ENCODE data around the gene PRKCD. TPM values are rescaled to one million over a fixed set of nuclear protein-coding genes. Genes with fewer than 3 reads are reported as not detected.

PRKCD gene
- 1 to 10 TPM in 7 of 8 experiments, under 1 TPM in 1; 0.49 to 8.0 (median 1.9) TPM for total RNA-seq

DNA sequence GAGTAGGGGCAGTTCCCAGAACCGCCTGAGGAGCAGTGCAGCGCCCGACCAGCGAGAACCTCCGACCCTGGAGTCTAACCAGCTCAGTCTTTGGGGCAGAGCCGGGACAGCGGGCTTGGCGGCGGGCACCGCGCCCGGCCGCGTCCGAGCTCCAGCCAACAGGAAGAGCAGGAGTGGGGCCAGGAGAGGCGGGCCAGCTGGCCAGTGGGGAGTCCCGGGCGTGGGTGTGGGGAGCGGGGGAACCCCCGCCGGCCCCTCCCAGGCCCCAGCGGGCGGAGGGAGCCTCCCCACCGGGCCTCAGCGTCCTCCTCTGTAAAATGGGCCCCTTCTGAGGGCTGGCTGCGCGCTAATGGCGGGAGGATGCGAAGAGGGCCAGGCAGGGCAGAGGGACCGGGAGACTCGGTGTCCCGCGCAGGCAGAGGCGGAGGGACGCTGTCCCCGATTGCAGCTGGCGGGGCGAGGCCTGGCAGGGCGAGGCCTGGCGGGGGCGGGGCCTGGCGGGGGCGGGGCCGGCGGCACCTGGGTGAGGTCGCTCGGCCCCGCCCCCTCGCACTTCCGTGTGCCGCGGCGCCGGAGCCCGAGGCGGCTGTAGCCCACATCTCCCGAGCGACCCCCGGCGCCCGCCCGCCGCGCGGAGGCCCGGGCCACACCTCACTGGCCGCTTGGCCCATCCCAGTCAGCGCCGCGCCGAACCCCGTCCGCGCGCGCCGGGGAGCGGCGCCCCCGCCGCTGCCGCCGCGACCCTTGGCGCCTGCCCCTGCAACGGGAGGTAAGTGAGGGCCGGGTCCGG, at the start of gene PRKCD:
Gene PRKCD, plus strand, starts transcription at position 550 of the 790 bp plus-strand sequence. CDS start 17,214 bp downstream, outside the sequence.
- Histone ChIP-seq H3K4me1 (replicated peaks in 1 of 2) (peaks cover 3 to 13% of the 10 kb centered on the region in 2 donors), H3K4me3 (peak within 1 kb of the TSS; percentile 43 to 74 (median 56)), H3K27ac (peak within 1 kb of the TSS in 1 of 2 donors; percentile 18)
- ATAC-seq (replicated peaks in 6 of 8) = peak; percentile 56 to 76 (median 69)
- WGBS, 10 experiments = 0 to 20% (median 0%) methylated on average over 1 to 5 of the region's 88 CpGs; no CpG with 5 or more reads in 6 of the 10 experiments
- in situ Hi-C loops (cut with MboI; ENCODE audit: low pct_unique_long_range_greater_than_20kb in 2 of 9, low sequenced_read_pairs in 9 of 9, unreplicated experiment in 9 of 9) = no loop called here

DNA sequence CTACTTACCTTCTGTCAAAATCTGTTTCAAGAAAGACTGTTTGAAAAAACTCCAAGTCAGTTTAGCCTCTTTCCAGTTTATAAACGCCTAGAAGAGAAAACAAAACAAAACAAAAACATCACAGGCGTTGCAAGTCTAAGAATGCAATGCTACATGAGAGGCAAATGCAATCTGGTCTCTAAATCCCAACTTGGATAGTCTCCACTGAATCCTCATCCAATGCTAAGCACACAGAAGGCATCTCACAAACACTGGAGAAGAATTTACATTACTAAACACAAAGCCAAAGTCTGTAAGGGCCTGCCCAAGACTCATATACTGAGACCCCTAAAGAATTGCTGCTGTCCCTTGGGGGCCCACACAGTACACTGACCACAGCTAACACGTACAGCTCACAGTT, 49.2 kb upstream of the PRKCD start:
- Histone ChIP-seq H3K4me3 (no peak overlapping the region), H3K27ac (no peak overlapping the region), H3K4me1 (replicated peaks in 1 of 2) (peaks cover 0 to 2% of the 10 kb centered on the region in 2 donors)
- no peak for ATAC-seq (replicated peaks in 6 of 8)
- in situ Hi-C loops (cut with MboI; ENCODE audit: low pct_unique_long_range_greater_than_20kb in 2 of 9, low sequenced_read_pairs in 9 of 9, unreplicated experiment in 9 of 9) = loop anchor here in 2 of 9 experiments (10.0 kb wide), 1 partner anchor 83 kb away; no protein-coding TSS in a partner anchor
- WGBS, 10 experiments = 25 to 100% (median 85%) methylated on average over 1 to 3 of the region's 3 CpGs; no CpG with 5 or more reads in 3 of the 10 experiments

DNA sequence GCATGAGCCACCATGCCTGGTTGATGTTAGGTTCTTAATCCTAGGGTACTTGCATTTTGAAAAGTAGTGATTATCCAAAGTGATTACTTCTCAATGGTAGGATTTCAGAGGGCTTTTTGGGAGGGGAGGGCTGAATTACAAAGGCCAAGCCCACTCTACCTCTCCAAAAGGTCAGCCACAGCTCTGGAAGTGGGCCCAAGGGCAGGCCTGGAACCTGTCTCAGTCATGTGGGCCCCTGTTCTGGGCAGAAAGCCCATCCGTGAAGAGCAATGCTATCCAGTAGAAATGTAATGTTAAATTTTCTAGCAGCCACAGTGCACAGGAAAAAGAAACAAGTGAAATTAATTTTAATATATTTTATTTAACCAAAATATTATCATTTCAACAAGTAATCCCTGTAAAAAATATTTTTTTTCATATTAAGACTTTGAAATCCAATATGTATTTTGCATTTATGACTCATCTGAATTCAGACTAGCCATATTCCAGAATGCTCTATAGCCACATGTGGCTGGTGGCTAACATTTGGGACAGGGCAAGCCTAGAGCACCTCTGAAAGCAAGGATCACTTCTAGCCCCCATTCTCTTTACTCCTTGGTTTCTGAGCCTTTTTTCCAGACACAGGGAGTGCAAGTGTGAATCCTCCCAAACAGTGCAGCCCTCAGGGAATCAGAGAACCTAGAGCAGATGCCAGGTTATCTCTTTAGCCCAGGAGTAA, 47.6 kb upstream of the PRKCD start:
- WGBS, 10 experiments = 60 to 100% (median 100%) methylated on average over 1 of the region's 1 CpG; no CpG with 5 or more reads in 4 of the 10 experiments
- ATAC-seq (replicated peaks in 6 of 8) = peak; percentile 8 to 67 (median 30)
- no peak overlapping the region for H3K4me3 ChIP-seq
- peaks cover 0 to 2% of the 10 kb centered on the region in 2 donors for H3K4me1 ChIP-seq (replicated peaks in 1 of 2)
- in situ Hi-C loops (cut with MboI; ENCODE audit: low pct_unique_long_range_greater_than_20kb in 2 of 9, low sequenced_read_pairs in 9 of 9, unreplicated experiment in 9 of 9) = loop anchor here in 2 of 9 experiments (10.0 kb wide), 1 partner anchor 81 kb away; no protein-coding TSS in a partner anchor
- H3K27ac ChIP-seq = no peak overlapping the region

- Histone ChIP-seq H3K27ac (no peak overlapping the region), H3K4me3 (no peak overlapping the region), H3K4me1 (replicated peaks in 1 of 2) (peaks cover 0 to 2% of the 10 kb centered on the region in 2 donors)
- ATAC-seq (replicated peaks in 6 of 8) = peak; percentile 80 to 97 (median 90)
- in situ Hi-C loops (cut with MboI; ENCODE audit: low pct_unique_long_range_greater_than_20kb in 2 of 9, low sequenced_read_pairs in 9 of 9, unreplicated experiment in 9 of 9) = loop anchor here in 2 of 9 experiments (10.0 kb wide), 1 partner anchor 81 kb away; no protein-coding TSS in a partner anchor
- WGBS, 10 experiments = 0 to 23% (median 7%) methylated on average over 1 to 5 of the region's 5 CpGs; no CpG with 5 or more reads in 5 of the 10 experiments
Measured at GRCh38 chr3:53114011-53114400, 47.0 kb upstream of the PRKCD start.

- ATAC-seq (replicated peaks in 6 of 8) = peak in 5 of 8 experiments; percentile 10 to 29 (median 18)
- in situ Hi-C loops (cut with MboI; ENCODE audit: low pct_unique_long_range_greater_than_20kb in 2 of 9, low sequenced_read_pairs in 9 of 9, unreplicated experiment in 9 of 9) = loop anchor here in 2 of 9 experiments (10.0 kb wide), 1 partner anchor 80 kb away; no protein-coding TSS in a partner anchor
- 73 to 100% (median 88%) methylated on average over 2 to 5 of the region's 5 CpGs; no CpG with 5 or more reads in 4 of the 10 experiments for WGBS, 10 experiments
- no peak overlapping the region for H3K27ac ChIP-seq
- H3K4me3 ChIP-seq = no peak overlapping the region
- H3K4me1 ChIP-seq (replicated peaks in 1 of 2) = peaks cover 0 to 2% of the 10 kb centered on the region in 2 donors
Measured at GRCh38 chr3:53114412-53115074, 46.5 kb upstream of the PRKCD start.

DNA sequence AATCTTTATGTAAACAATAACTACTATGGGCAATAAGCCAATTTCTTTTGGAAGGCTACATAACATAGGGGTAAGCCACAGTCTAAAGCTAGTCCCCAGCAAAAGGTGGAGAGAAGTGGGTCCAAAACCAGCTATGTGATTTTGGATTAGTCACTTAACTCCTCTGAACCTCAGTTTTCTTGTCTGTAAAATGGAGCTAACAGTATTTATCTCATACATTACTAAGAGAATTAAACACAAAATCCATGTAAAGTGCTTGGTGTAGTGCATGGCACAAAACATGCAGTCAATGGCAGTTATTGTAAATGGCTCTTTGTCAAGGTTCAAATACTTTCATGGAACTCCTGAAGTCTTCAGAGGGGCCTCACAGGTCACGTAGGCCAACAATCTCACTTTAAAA, 44.1 kb upstream of the PRKCD start:
- in situ Hi-C loops (cut with MboI; ENCODE audit: low pct_unique_long_range_greater_than_20kb in 2 of 9, low sequenced_read_pairs in 9 of 9, unreplicated experiment in 9 of 9) = loop anchor here in 2 of 9 experiments (10.0 kb wide), 1 partner anchor 78 kb away; no protein-coding TSS in a partner anchor
- 100% methylated on average over 1 of the region's 1 CpG; no CpG with 5 or more reads in 6 of the 10 experiments for WGBS, 10 experiments
- Histone ChIP-seq H3K4me1 (replicated peaks in 1 of 2) (peaks cover 0 to 2% of the 10 kb centered on the region in 2 donors), H3K27ac (no peak overlapping the region), H3K4me3 (no peak overlapping the region)
- no peak for ATAC-seq (replicated peaks in 6 of 8)

- H3K4me3 ChIP-seq = no peak overlapping the region
- H3K27ac ChIP-seq = no peak overlapping the region
- in situ Hi-C loops (cut with MboI; ENCODE audit: low pct_unique_long_range_greater_than_20kb in 2 of 9, low sequenced_read_pairs in 9 of 9, unreplicated experiment in 9 of 9) = no loop called here
- WGBS, 10 experiments = 81 to 97% (median 87%) methylated on average over 2 to 5 of the region's 5 CpGs; no CpG with 5 or more reads in 4 of the 10 experiments
- H3K4me1 ChIP-seq (replicated peaks in 1 of 2) = no peaks in the 10 kb centered on the region
- no peak for ATAC-seq (replicated peaks in 6 of 8)
Measured at GRCh38 chr3:53120336-53120735, 40.7 kb upstream of the PRKCD start.

DNA sequence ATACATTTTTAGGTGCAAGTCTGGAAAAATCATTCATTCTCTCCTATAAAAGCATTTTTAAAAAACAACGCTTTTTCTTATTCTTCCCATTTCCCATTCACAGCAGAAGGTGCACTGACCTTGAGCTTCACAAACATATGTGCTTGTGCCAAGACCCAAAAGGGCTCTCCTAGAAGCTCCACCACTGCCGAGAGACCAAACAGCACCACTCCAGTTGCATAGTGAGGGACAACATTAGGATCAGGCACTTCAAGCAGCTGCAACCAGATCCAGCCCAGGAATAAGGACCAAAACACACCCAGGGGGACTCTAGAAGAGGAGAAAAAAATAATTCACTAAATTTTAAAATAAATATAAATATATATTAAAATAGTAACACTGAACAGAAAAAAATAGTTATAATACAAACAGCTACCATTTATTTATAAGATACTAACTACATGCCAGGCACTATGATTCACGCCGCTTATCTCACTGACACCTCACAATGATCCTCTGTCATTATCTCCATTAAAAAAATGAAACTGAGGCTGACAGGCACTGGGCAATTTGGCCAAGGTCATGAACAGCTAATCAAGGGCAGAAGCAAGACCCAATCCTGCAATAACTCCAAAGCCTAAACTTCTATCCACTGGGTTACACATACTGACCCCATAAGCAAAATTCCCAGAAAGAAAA, 38.6 kb upstream of the PRKCD start:
- no peak overlapping the region for H3K4me3 ChIP-seq
- no peak for ATAC-seq (replicated peaks in 6 of 8)
- no peak overlapping the region for H3K27ac ChIP-seq
- H3K4me1 ChIP-seq (replicated peaks in 1 of 2) = no peaks in the 10 kb centered on the region
- 63 to 100% (median 94%) methylated on average over 1 to 4 of the region's 4 CpGs for WGBS, 10 experiments
- in situ Hi-C loops (cut with MboI; ENCODE audit: low pct_unique_long_range_greater_than_20kb in 2 of 9, low sequenced_read_pairs in 9 of 9, unreplicated experiment in 9 of 9) = no loop called here

DNA sequence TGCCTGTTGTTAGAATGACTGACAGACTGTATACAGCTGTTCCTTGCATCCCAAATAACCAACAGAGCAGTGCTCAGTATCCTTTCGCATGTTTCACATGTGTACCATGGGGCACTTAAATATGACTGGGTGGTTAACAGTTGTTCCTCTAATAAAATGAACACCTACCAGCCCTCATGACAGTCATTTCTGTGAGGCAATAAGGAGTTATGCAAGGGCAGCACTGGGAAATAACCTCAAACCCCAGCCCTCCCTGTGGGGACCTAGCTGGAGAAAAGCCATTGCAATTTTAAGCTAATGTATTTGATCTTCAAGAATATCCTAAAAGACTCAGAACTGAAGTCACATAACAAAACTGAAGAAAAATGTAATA, 38.1 kb upstream of the PRKCD start:
- H3K4me1 ChIP-seq (replicated peaks in 1 of 2) = no peaks in the 10 kb centered on the region
- no peak overlapping the region for H3K4me3 ChIP-seq
- no peak for ATAC-seq (replicated peaks in 6 of 8)
- in situ Hi-C loops (cut with MboI; ENCODE audit: low pct_unique_long_range_greater_than_20kb in 2 of 9, low sequenced_read_pairs in 9 of 9, unreplicated experiment in 9 of 9) = no loop called here
- no peak overlapping the region for H3K27ac ChIP-seq
- 100% methylated on average over 1 of the region's 1 CpG; no CpG with 5 or more reads in 8 of the 10 experiments for WGBS, 10 experiments

GRCh38 chr3:53123510-53123909, 37.5 kb upstream of the PRKCD start:
- in situ Hi-C loops (cut with MboI; ENCODE audit: low pct_unique_long_range_greater_than_20kb in 2 of 9, low sequenced_read_pairs in 9 of 9, unreplicated experiment in 9 of 9) = no loop called here
- H3K27ac ChIP-seq = no peak overlapping the region
- no peak for ATAC-seq (replicated peaks in 6 of 8)
- H3K4me3 ChIP-seq = no peak overlapping the region
- H3K4me1 ChIP-seq (replicated peaks in 1 of 2) = no peaks in the 10 kb centered on the region
- WGBS, 10 experiments = 60 to 100% (median 95%) methylated on average over 1 to 8 of the region's 8 CpGs; no CpG with 5 or more reads in 3 of the 10 experiments

DNA sequence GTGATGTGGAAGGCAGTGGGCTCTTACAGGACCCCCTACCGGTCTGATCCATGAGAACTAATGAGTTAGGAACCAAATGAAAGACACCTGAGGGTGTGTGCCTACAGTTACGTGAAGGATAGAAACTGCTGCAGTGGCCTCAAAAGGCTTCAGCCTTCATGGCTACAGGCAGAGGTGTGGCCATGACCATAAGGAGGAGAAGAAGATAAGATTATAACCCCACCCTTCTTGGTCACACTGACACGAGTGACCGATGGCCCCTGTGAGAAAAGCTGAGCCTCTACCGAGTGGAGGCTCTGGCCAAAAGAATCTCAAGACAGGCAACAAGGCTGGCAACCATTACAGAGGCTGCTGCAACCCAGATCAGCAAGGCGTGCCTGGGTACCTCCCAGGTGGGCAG, 37.1 kb upstream of the PRKCD start:
- in situ Hi-C loops (cut with MboI; ENCODE audit: low pct_unique_long_range_greater_than_20kb in 2 of 9, low sequenced_read_pairs in 9 of 9, unreplicated experiment in 9 of 9) = no loop called here
- 92 to 100% (median 96%) methylated on average over 1 to 5 of the region's 6 CpGs; no CpG with 5 or more reads in 7 of the 10 experiments for WGBS, 10 experiments
- no peak for ATAC-seq (replicated peaks in 6 of 8)
- Histone ChIP-seq H3K27ac (no peak overlapping the region), H3K4me3 (no peak overlapping the region), H3K4me1 (replicated peaks in 1 of 2) (no peaks in the 10 kb centered on the region)

- in situ Hi-C loops (cut with MboI; ENCODE audit: low pct_unique_long_range_greater_than_20kb in 2 of 9, low sequenced_read_pairs in 9 of 9, unreplicated experiment in 9 of 9) = no loop called here
- H3K4me1 ChIP-seq (replicated peaks in 1 of 2) = peaks cover 11% of the 10 kb centered on the region in 2 donors
- no peak overlapping the region for H3K4me3 ChIP-seq
- no peak for ATAC-seq (replicated peaks in 6 of 8)
- WGBS, 10 experiments = 50 to 100% (median 100%) methylated on average over 1 to 2 of the region's 2 CpGs; no CpG with 5 or more reads in 2 of the 10 experiments
- no peak overlapping the region for H3K27ac ChIP-seq
Measured at GRCh38 chr3:53126601-53127000, 34.4 kb upstream of the PRKCD start.

Measured in motor neuron (in vitro differentiated cells).